ENCODE measurements around the gene TDRD6. TPM values are rescaled to one million over a fixed set of nuclear protein-coding genes. Genes with fewer than 3 reads are reported as not detected.

TDRD6 gene
- total RNA-seq, 1 donor, result 0.36 TPM

GRCh38 chr6:46667377-46667776, 20.3 kb upstream of the TDRD6 start:
- no peak overlapping the region for H3K27ac ChIP-seq (ENCODE audit: low read depth, low read length)
- no peaks in the 10 kb centered on the region for H3K79me2 ChIP-seq (ENCODE audit: insufficient read depth, low read length)
- H3K27me3 ChIP-seq (ENCODE audit: insufficient read depth, low read length), result no peaks in the 10 kb centered on the region
- H3K4me2 ChIP-seq (ENCODE audit: insufficient read depth, low read length), result no peak overlapping the region
- H3K36me3 ChIP-seq (ENCODE audit: insufficient read depth, low read length), result no peaks in the 10 kb centered on the region
- H3K9me3 ChIP-seq (ENCODE audit: low read depth, low read length), result no peaks in the 10 kb centered on the region
- H4K20me1 ChIP-seq (ENCODE audit: insufficient read depth, low read length), result no peaks in the 10 kb centered on the region
- TF ChIP-seq, protein P1, sequence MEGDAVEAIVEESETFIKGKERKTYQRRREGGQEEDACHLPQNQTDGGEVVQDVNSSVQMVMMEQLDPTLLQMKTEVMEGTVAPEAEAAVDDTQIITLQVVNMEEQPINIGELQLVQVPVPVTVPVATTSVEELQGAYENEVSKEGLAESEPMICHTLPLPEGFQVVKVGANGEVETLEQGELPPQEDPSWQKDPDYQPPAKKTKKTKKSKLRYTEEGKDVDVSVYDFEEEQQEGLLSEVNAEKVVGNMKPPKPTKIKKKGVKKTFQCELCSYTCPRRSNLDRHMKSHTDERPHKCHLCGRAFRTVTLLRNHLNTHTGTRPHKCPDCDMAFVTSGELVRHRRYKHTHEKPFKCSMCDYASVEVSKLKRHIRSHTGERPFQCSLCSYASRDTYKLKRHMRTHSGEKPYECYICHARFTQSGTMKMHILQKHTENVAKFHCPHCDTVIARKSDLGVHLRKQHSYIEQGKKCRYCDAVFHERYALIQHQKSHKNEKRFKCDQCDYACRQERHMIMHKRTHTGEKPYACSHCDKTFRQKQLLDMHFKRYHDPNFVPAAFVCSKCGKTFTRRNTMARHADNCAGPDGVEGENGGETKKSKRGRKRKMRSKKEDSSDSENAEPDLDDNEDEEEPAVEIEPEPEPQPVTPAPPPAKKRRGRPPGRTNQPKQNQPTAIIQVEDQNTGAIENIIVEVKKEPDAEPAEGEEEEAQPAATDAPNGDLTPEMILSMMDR (IDR thresholded peaks at IDR 0.05; ENCODE audit: extremely low read depth, low read depth, low read length), result no peak
- no peaks in the 10 kb centered on the region for H3K4me1 ChIP-seq (ENCODE audit: insufficient read depth, low read length)
- no peak overlapping the region for H3K4me3 ChIP-seq (ENCODE audit: insufficient read depth, low read length)
- DNase-seq (ENCODE audit: insufficient read length, low spot score, missing footprints), result no peak
- no peak overlapping the region for H2AFZ ChIP-seq (ENCODE audit: low read length)

DNA sequence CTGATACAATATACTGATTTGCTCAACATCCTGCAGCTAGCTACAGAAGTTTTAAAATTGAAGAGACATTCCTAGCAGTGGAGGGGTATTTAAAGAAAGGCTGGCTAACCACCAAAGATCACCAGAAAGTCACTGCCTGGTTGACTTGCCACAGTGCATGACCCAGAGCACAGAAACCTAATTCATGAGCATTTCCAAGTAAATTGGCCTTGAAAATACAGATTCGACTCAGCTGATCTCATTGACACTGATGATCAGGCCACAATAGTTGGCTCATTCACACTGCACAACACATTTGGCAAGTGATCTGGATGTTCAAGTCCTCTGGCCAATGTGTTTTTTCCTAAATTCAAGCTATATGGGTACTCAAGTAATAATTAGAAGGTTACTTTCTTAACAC, 13.3 kb upstream of the TDRD6 start:
- Histone ChIP-seq H3K9me3 (ENCODE audit: low read depth, low read length) (no peaks in the 10 kb centered on the region), H3K4me3 (ENCODE audit: insufficient read depth, low read length) (no peak overlapping the region)

DNA sequence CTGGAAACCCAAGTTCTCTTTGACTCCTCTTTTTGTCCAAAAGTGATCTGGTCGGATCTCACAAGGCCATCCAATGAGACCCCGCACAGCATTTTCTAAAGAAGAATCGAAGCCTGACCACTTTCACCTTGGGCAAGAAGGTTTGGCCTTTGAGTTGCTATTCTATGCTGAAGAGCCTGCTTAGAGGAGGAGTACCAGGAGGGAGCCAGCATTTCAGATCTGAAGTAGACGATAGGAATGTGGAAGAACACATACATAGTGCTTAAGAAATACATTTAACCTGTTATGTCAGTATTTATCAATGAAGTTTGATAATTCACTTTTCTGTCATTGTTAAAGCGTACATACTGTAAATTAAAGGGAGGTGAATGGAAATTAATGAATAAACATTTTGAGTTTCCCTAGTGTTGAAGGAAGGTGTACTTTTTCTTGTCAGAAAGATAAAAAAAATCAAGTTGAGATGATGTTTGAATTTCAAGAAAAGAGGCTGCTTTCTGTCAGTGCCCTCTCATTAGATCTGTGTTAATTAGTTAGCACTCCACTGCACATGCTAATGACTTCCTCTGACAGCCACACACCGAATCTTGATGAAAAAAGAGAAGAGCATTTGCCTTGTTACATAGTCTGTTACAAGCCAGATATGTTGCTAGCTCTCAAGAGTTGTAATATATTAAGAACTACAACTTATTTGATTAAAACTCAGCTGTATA, 10.9 kb upstream of the TDRD6 start:
- no peaks in the 10 kb centered on the region for H3K27me3 ChIP-seq (ENCODE audit: insufficient read depth, low read length)
- H4K20me1 ChIP-seq (ENCODE audit: insufficient read depth, low read length), result peaks cover 2% of the 10 kb centered on the region
- H3K27ac ChIP-seq (ENCODE audit: low read depth, low read length), result no peak overlapping the region
- TF ChIP-seq, protein P1 (IDR thresholded peaks at IDR 0.05; ENCODE audit: extremely low read depth, low read depth, low read length), result no peak
- H2AFZ ChIP-seq (ENCODE audit: low read length), result no peak overlapping the region
- no peak for DNase-seq (ENCODE audit: insufficient read length, low spot score, missing footprints)
- H3K4me3 ChIP-seq (ENCODE audit: insufficient read depth, low read length), result no peak overlapping the region
- H3K4me2 ChIP-seq (ENCODE audit: insufficient read depth, low read length), result no peak overlapping the region
- no peaks in the 10 kb centered on the region for H3K4me1 ChIP-seq (ENCODE audit: insufficient read depth, low read length)
- H3K79me2 ChIP-seq (ENCODE audit: insufficient read depth, low read length), result no peaks in the 10 kb centered on the region
- H3K9me3 ChIP-seq (ENCODE audit: low read depth, low read length), result no peaks in the 10 kb centered on the region
- no peaks in the 10 kb centered on the region for H3K36me3 ChIP-seq (ENCODE audit: insufficient read depth, low read length)

More for the DNA sequence above, 13.3 kb upstream of the TDRD6 start:
- TF ChIP-seq, protein P1 (IDR thresholded peaks at IDR 0.05; ENCODE audit: extremely low read depth, low read depth, low read length), result no peak
- Histone ChIP-seq H2AFZ (ENCODE audit: low read length) (no peak overlapping the region), H3K4me2 (ENCODE audit: insufficient read depth, low read length) (no peak overlapping the region), H3K79me2 (ENCODE audit: insufficient read depth, low read length) (no peaks in the 10 kb centered on the region), H4K20me1 (ENCODE audit: insufficient read depth, low read length) (peaks cover 2% of the 10 kb centered on the region), H3K4me1 (ENCODE audit: insufficient read depth, low read length) (no peaks in the 10 kb centered on the region), H3K27ac (ENCODE audit: low read depth, low read length) (no peak overlapping the region), H3K36me3 (ENCODE audit: insufficient read depth, low read length) (no peaks in the 10 kb centered on the region), H3K27me3 (ENCODE audit: insufficient read depth, low read length) (no peaks in the 10 kb centered on the region)
- no peak for DNase-seq (ENCODE audit: insufficient read length, low spot score, missing footprints)

- TF ChIP-seq, protein P1 (IDR thresholded peaks at IDR 0.05; ENCODE audit: extremely low read depth, low read depth, low read length), result peak; percentile 6
- Histone ChIP-seq H2AFZ (ENCODE audit: low read length) (no peak overlapping the region), H4K20me1 (ENCODE audit: insufficient read depth, low read length) (peaks cover 2% of the 10 kb centered on the region), H3K4me3 (ENCODE audit: insufficient read depth, low read length) (no peak overlapping the region), H3K4me1 (ENCODE audit: insufficient read depth, low read length) (no peaks in the 10 kb centered on the region), H3K4me2 (ENCODE audit: insufficient read depth, low read length) (no peak overlapping the region), H3K36me3 (ENCODE audit: insufficient read depth, low read length) (no peaks in the 10 kb centered on the region), H3K27me3 (ENCODE audit: insufficient read depth, low read length) (no peaks in the 10 kb centered on the region), H3K9me3 (ENCODE audit: low read depth, low read length) (no peaks in the 10 kb centered on the region), H3K79me2 (ENCODE audit: insufficient read depth, low read length) (no peaks in the 10 kb centered on the region), H3K27ac (ENCODE audit: low read depth, low read length) (no peak overlapping the region)
- peak; percentile 19 for DNase-seq (ENCODE audit: insufficient read length, low spot score, missing footprints)
These were observed 10.4 kb upstream of the TDRD6 start for GRCh38 chr6:46677314-46677654.

All from osteoblast (primary cell).